ENCODE data around the gene ANKRD11. TPM values are rescaled to one million over a fixed set of nuclear protein-coding genes. Genes with fewer than 3 reads are reported as not detected.
"Not testable (repeated sequence)": the region's sequence is repeated elsewhere in the genome, so short reads cannot be mapped to it uniquely, and the experiment has no call there.

The ANKRD11 gene
- polyA plus RNA-seq, 2 donors, result 37.1 to 73.5 TPM

DNA sequence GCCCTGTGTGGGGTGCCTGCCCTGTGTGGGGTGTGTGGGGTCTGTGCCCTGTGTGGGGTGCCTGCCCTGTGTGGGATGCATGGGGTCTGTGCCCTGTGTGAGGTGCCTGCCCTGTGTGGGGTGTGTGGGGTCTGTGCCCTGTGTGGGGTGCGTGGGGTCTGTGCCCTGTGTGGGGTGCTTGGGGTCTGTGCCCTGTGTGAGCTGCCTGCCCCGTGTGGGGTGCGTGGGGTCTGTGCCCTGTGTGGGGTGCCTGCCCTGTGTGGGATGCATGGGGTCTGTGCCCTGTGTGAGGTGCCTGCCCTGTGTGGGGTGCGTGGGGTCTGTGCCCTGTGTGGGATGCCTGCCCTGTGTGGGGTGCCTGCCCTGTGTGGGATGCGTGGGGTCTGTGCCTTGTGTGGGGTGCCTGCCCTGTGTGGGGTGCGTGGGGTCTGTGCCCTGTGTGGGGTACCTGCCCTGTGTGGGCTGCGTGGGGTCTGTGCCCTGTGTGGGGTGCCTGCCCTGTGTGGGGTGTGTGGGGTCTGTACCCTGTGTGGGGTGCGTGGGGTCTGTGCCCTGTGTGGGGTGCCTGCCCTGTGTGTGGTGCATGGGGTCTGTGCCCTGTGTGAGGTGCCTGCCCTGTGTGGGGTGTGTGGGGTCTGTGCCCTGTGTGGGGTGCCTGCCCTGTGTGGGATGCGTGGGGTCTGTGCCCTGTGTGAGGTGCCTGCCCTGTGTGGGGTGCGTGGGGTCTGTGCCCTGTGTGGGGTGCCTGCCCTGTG, 190.8 kb downstream of the ANKRD11 start:
- peaks cover 14 to 29% of the 10 kb centered on the region in 2 donors for H3K4me1 ChIP-seq (ENCODE audit: control insufficient read depth in 2 of 2, insufficient read depth in 2 of 2, low read length in 1 of 2)
- peaks cover 0 to 39% of the 10 kb centered on the region in 2 donors for H3K36me3 ChIP-seq (ENCODE audit: control insufficient read depth in 2 of 2, insufficient read depth in 2 of 2, low read length in 1 of 2)
- not testable (repeated sequence) for H3K27me3 ChIP-seq (ENCODE audit: control insufficient read depth in 1 of 2, insufficient read depth in 2 of 2, low read length in 2 of 2); H3K4me3 ChIP-seq (ENCODE audit: low read depth in 1 of 2, low read length in 2 of 2); H3K9me3 ChIP-seq (ENCODE audit: control insufficient read depth in 2 of 2, insufficient read depth in 1 of 2, low read depth in 1 of 2, low read length in 1 of 2)
- peak overlapping the region; percentile 19 to 84 for H3K27ac ChIP-seq (ENCODE audit: low read depth in 2 of 2, low read length in 1 of 2)
- WGBS, 2 donors, result 91 to 96% methylated on average over 9 to 10 of the region's 10 CpGs

DNA sequence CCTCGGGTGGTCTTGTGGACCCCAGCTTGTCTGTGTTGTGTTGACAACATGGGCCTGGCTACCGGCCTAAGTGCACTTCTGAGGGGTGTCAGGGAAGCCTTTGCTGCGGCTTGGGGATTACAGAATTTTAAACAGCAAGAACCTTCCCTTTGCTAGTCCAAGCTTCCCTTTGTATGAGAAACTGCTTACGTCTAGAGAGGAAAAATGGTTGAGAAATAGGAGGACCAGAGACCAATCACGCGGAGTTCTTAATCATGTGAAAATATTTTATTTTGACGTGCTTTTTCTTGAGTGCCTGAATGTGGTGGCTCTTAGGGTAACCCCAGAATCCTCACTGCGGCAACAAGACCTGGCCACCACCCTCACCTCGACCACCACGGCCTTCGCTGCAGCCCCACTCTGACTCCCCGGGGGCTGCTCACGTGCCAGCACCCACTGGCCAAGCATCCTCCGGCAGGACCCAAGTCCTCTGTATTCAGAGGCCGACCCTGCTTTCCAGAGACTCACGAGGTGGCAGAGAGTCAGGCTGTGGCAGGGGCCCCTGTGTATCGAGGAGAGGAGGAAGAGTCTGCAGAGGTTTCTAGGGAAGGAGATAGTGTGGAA, 191.6 kb downstream of the ANKRD11 start:
- no peaks in the 10 kb centered on the region for H3K9me3 ChIP-seq (ENCODE audit: control insufficient read depth in 2 of 2, insufficient read depth in 1 of 2, low read depth in 1 of 2, low read length in 1 of 2)
- H3K27ac ChIP-seq (ENCODE audit: low read depth in 2 of 2, low read length in 1 of 2), result peak overlapping the region; percentile 78 to 86
- no peak overlapping the region for H3K4me3 ChIP-seq (ENCODE audit: low read depth in 1 of 2, low read length in 2 of 2)
- no peaks in the 10 kb centered on the region for H3K27me3 ChIP-seq (ENCODE audit: control insufficient read depth in 1 of 2, insufficient read depth in 2 of 2, low read length in 2 of 2)
- peaks cover 16 to 29% of the 10 kb centered on the region in 2 donors for H3K4me1 ChIP-seq (ENCODE audit: control insufficient read depth in 2 of 2, insufficient read depth in 2 of 2, low read length in 1 of 2)
- H3K36me3 ChIP-seq (ENCODE audit: control insufficient read depth in 2 of 2, insufficient read depth in 2 of 2, low read length in 1 of 2), result peaks cover 0 to 31% of the 10 kb centered on the region in 2 donors
- 79 to 83% methylated on average over 17 of the region's 17 CpGs for WGBS, 2 donors

DNA sequence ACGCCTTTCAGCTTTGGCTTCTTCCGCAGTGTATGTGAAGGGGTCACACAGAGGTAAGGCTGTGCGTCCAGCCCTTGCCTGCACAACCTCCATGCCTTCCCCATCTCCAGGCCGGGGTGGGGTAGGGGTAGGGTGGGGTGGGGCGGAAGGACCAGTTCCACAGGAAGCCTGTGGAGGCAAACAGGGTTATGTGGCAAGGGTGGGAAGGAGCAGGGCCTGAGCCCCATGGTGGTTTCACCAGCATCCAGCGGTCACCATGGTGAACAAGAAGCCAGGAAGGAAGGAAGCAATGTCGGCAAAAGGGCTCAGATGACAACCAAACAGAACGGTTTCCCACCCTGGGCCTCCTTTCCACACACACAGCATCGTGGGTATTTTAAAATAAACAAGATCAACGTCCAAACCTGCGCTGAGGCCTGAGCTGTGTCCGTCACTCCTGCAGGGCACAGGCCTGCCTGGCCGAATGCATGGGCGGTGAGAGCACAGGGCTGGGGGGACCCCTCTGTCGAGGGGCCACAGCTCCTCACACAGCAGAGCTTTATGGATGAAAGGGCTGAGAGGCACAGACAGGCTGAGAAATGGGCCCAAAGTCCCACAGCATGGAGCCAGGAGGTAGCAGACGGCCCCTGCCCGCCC, 192.3 kb downstream of the ANKRD11 start:
- 74% methylated on average over 17 of the region's 17 CpGs for WGBS, 2 donors
- Histone ChIP-seq H3K4me1 (ENCODE audit: control insufficient read depth in 2 of 2, insufficient read depth in 2 of 2, low read length in 1 of 2) (peaks cover 16 to 29% of the 10 kb centered on the region in 2 donors), H3K9me3 (ENCODE audit: control insufficient read depth in 2 of 2, insufficient read depth in 1 of 2, low read depth in 1 of 2, low read length in 1 of 2) (no peaks in the 10 kb centered on the region), H3K27ac (ENCODE audit: low read depth in 2 of 2, low read length in 1 of 2) (peak overlapping the region; percentile 78 to 86), H3K4me3 (ENCODE audit: low read depth in 1 of 2, low read length in 2 of 2) (no peak overlapping the region), H3K36me3 (ENCODE audit: control insufficient read depth in 2 of 2, insufficient read depth in 2 of 2, low read length in 1 of 2) (peaks cover 0 to 24% of the 10 kb centered on the region in 2 donors), H3K27me3 (ENCODE audit: control insufficient read depth in 1 of 2, insufficient read depth in 2 of 2, low read length in 2 of 2) (no peaks in the 10 kb centered on the region)

DNA sequence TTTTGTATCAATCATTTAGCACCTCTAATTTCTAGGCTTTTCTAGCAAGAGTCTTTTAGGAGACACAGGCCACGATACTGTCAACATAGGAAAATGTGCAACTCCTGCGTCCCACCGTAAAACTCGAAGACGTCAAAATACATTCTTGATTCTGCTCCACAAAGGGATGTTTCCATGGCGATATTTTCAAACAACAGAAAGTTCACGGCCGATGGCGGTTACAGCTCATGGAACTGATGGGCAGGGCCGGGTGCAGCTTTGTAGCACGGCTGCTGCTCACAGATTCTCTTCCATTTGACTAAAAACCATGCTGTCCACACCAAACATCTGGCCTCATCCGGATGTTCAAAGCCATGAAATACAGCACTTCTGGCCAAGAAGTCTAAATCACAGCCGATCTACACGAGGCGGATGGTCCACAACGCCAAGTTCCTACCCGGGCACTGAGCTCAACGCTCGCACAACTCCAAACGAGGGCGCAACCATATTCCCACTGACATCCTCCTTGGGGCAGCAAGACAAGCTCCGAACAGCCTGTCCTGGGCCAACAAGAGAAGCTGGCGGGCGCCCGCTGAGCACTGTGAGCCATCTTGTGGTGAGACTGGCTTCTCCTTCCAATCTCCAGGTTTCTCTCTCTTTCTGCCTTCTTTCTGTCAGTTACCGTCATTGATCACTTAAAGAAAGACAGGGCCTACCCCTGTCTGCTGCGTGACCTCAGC, 193.0 kb downstream of the ANKRD11 start:
- H3K9me3 ChIP-seq (ENCODE audit: control insufficient read depth in 2 of 2, insufficient read depth in 1 of 2, low read depth in 1 of 2, low read length in 1 of 2), result no peaks in the 10 kb centered on the region
- no peak overlapping the region for H3K4me3 ChIP-seq (ENCODE audit: low read depth in 1 of 2, low read length in 2 of 2)
- peaks cover 16 to 29% of the 10 kb centered on the region in 2 donors for H3K4me1 ChIP-seq (ENCODE audit: control insufficient read depth in 2 of 2, insufficient read depth in 2 of 2, low read length in 1 of 2)
- 82 to 83% methylated on average over 27 of the region's 27 CpGs for WGBS, 2 donors
- peak overlapping the region; percentile 73 to 78 for H3K27ac ChIP-seq (ENCODE audit: low read depth in 2 of 2, low read length in 1 of 2)
- no peaks in the 10 kb centered on the region for H3K27me3 ChIP-seq (ENCODE audit: control insufficient read depth in 1 of 2, insufficient read depth in 2 of 2, low read length in 2 of 2)
- peaks cover 0 to 20% of the 10 kb centered on the region in 2 donors for H3K36me3 ChIP-seq (ENCODE audit: control insufficient read depth in 2 of 2, insufficient read depth in 2 of 2, low read length in 1 of 2)

DNA sequence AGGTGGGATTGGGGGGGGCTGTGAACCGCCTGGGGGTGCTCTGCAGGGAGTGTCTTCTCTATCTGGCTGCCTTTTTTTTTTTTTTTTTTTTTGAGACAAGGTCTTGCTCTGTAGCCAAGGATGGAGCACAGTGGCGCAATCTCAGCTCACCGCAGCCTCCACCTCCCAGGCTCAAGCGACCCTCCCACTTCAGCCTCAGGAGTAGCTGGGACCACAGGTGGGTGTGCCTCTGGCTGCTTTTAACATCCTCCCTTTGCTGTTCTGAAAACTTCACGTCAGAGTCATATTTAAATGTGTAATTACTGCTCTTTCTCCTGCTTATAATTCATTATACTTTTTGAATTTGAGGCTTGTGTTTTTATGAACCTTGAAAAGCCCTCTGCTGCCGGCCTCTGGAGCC, 194.4 kb downstream of the ANKRD11 start:
- Histone ChIP-seq H3K27ac (ENCODE audit: low read depth in 2 of 2, low read length in 1 of 2) (no peak overlapping the region), H3K4me3 (ENCODE audit: low read depth in 1 of 2, low read length in 2 of 2) (no peak overlapping the region), H3K36me3 (ENCODE audit: control insufficient read depth in 2 of 2, insufficient read depth in 2 of 2, low read length in 1 of 2) (peaks cover under 1 to 23% of the 10 kb centered on the region in 2 donors), H3K9me3 (ENCODE audit: control insufficient read depth in 2 of 2, insufficient read depth in 1 of 2, low read depth in 1 of 2, low read length in 1 of 2) (no peaks in the 10 kb centered on the region), H3K4me1 (ENCODE audit: control insufficient read depth in 2 of 2, insufficient read depth in 2 of 2, low read length in 1 of 2) (peaks cover 14 to 21% of the 10 kb centered on the region in 2 donors), H3K27me3 (ENCODE audit: control insufficient read depth in 1 of 2, insufficient read depth in 2 of 2, low read length in 2 of 2) (no peaks in the 10 kb centered on the region)
- 77 to 81% methylated on average over 5 to 6 of the region's 6 CpGs for WGBS, 2 donors

DNA sequence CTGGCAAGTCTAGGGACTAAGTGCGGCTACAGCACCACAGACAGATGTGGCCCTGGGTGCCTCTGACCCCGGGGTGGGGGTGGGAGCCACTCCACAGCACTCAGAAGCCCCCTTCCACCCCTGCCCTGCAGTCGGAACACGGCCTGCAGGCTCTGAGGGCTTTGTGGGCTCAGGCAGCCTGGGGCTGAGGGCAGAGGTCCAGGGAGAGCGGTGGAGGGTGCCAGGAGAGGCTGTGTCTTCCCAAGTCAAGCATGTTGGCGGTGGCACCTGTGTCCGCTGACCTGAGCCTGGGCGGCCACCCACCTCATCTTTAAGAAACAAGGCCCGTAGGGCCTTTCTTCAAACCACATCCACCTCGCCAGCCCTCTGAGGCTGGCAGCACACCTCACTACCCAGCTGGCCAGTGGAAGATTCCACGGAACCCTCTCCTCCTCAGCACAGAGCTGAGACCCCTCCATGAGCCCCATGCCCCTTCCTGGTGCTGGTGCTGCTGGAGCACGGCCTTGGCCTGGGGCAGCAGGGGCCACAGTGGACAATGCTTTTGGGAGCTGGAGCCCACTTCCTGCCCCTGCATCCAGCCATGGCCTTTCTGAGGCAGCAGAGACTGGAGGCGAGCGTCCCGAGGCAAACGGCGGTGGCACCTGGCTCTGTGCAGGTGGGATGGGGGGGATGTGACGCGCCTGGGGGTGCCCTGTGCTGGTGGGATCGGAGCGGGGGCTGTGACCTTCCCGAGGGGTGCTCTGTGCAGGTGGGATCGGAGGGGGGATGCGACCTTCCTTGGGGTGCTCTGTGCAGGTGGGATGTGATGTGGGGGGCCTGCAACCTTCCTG, 195.1 kb downstream of the ANKRD11 start:
- Histone ChIP-seq H3K4me1 (ENCODE audit: control insufficient read depth in 2 of 2, insufficient read depth in 2 of 2, low read length in 1 of 2) (peaks cover 14 to 20% of the 10 kb centered on the region in 2 donors), H3K4me3 (ENCODE audit: low read depth in 1 of 2, low read length in 2 of 2) (peak overlapping the region in 1 of 2 donors; percentile 18), H3K36me3 (ENCODE audit: control insufficient read depth in 2 of 2, insufficient read depth in 2 of 2, low read length in 1 of 2) (peaks cover 4 to 25% of the 10 kb centered on the region in 2 donors), H3K9me3 (ENCODE audit: control insufficient read depth in 2 of 2, insufficient read depth in 1 of 2, low read depth in 1 of 2, low read length in 1 of 2) (no peaks in the 10 kb centered on the region), H3K27ac (ENCODE audit: low read depth in 2 of 2, low read length in 1 of 2) (no peak overlapping the region), H3K27me3 (ENCODE audit: control insufficient read depth in 1 of 2, insufficient read depth in 2 of 2, low read length in 2 of 2) (no peaks in the 10 kb centered on the region)
- WGBS, 2 donors, result 84 to 87% methylated on average over 20 to 24 of the region's 24 CpGs

DNA sequence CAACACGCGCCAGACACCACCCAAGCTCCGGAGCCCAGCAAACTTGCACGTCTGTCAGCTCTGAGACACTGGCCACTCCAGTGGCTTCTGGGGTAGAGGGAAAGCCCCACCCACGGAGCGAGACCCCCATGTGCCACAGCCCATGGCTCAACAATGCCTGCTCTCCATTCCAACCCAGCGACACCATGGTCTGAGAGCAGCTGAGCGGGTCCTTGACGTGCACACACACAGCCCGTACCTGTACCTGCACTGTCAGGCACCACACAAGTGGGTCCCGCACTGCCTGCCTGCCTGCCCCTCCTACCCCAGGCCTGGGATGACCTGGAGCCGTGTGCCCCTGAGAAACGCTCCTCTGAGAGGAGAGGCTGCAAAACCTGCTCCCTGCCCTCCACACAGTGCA, 195.9 kb downstream of the ANKRD11 start:
- Histone ChIP-seq H3K4me1 (ENCODE audit: control insufficient read depth in 2 of 2, insufficient read depth in 2 of 2, low read length in 1 of 2) (peaks cover 14% of the 10 kb centered on the region in 2 donors), H3K27ac (ENCODE audit: low read depth in 2 of 2, low read length in 1 of 2) (no peak overlapping the region), H3K9me3 (ENCODE audit: control insufficient read depth in 2 of 2, insufficient read depth in 1 of 2, low read depth in 1 of 2, low read length in 1 of 2) (no peaks in the 10 kb centered on the region), H3K4me3 (ENCODE audit: low read depth in 1 of 2, low read length in 2 of 2) (no peak overlapping the region), H3K27me3 (ENCODE audit: control insufficient read depth in 1 of 2, insufficient read depth in 2 of 2, low read length in 2 of 2) (no peaks in the 10 kb centered on the region), H3K36me3 (ENCODE audit: control insufficient read depth in 2 of 2, insufficient read depth in 2 of 2, low read length in 1 of 2) (peaks cover 4 to 19% of the 10 kb centered on the region in 2 donors)
- WGBS, 2 donors, result 73 to 75% methylated on average over 13 of the region's 13 CpGs

DNA sequence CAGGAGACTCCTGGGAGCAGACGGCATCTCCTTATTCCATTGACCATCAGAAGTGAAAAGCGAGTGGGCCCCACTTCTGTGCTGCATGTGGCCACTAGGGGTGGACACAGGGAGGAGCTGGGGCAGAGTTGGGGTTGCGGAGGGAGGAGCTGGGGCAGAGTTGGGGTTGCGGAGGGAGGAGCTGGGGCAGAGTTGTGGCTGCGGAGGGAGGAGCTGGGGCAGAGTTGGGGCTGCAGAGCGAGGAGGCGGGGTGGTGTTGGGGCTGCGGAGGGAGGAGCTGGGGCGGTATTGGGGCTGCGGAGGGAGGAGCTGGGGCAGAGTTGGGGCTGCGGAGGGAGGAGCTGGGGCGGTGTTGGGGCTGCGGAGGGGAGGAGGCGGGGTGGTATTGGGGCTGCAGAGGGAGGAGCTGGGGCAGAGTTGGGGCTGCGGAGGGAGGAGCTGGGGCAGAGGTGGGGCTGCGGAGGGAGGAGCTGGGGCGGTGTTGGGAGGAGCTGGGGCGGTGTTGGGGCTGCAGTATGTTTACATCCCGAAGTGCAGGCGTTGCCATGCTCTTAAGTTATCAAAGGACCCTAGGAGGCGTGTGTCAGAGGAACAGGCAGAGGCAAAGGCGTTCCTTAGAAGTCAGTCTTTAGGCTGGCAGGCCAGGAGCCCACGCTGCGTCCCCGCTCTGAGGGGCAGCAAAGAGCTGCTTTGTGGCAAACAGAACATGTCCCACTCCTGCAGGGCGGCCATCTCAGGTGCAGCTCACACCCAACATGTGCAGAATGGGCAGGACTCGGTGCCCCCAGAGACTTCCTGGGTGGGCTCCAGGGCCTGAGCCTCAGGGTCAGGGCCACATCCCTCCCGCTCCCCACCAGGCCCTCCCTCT, 196.9 kb downstream of the ANKRD11 start:
- Histone ChIP-seq H3K27ac (ENCODE audit: low read depth in 2 of 2, low read length in 1 of 2) (peak overlapping the region in 1 of 2 donors; percentile 61), H3K27me3 (ENCODE audit: control insufficient read depth in 1 of 2, insufficient read depth in 2 of 2, low read length in 2 of 2) (no peaks in the 10 kb centered on the region), H3K4me3 (ENCODE audit: low read depth in 1 of 2, low read length in 2 of 2) (no peak overlapping the region), H3K9me3 (ENCODE audit: control insufficient read depth in 2 of 2, insufficient read depth in 1 of 2, low read depth in 1 of 2, low read length in 1 of 2) (no peaks in the 10 kb centered on the region), H3K4me1 (ENCODE audit: control insufficient read depth in 2 of 2, insufficient read depth in 2 of 2, low read length in 1 of 2) (peaks cover 9 to 14% of the 10 kb centered on the region in 2 donors), H3K36me3 (ENCODE audit: control insufficient read depth in 2 of 2, insufficient read depth in 2 of 2, low read length in 1 of 2) (peaks cover 4 to 20% of the 10 kb centered on the region in 2 donors)
- WGBS, 2 donors, result 82 to 83% methylated on average over 27 to 28 of the region's 28 CpGs

All from esophagus (tissue), 2 donors.